OCI-LY7 (cell line): Measurements from ENCODE around the gene CCT8L2. TPM values are rescaled to one million over a fixed set of nuclear protein-coding genes. Genes with fewer than 3 reads are reported as not detected.
"Not testable (repeated sequence)": the region's sequence is repeated elsewhere in the genome, so short reads cannot be mapped to it uniquely, and the experiment has no call there.

Experiments
- BruUV-seq: library from RNA; stranded (reverse); fragments of 400-500 nt; replicated peaks from 2 replicates; lab custom pipeline; 2021; lab: Mats Ljungman, UMichigan
- CTCF ChIA-PET: fragments of 300-600 bp; sonication (Branson Sonifier 250); formaldehyde crosslinking; loops from one replicate; lab custom pipeline; 2022; ENCODE audit warnings: antibody characterized with exemption; ENCODE audit not compliant: unreplicated experiment; lab: Charles Lee
- POLR2A ChIA-PET: fragments of 300-600 bp; sonication (Branson Sonifier 250); formaldehyde crosslinking; loops from one replicate; lab custom pipeline; 2022; ENCODE audit warnings: antibody characterized with exemption; lab: Charles Lee
- DNase-seq: peaks from one replicate; pipeline ENCODE4 v3.0.0-alpha.2; 2015; ENCODE audit warnings: low spot score
- H2AFZ ChIP-seq: fragments of 200-600 bp; sonication (generic), shearing (Covaris generic); 2 replicates; pipeline ENCODE4 v1.6.1; 2014; ENCODE audit warnings: mild to moderate bottlenecking, antibody characterized with exemption, low read length, moderate library complexity
- H3K27ac ChIP-seq: fragments of 200-600 bp; sonication (generic); 2 replicates; pipeline ENCODE4 v1.5.1; 2014; ENCODE audit warnings: mixed run types, low read depth, mild to moderate bottlenecking, moderate library complexity, low read length, inconsistent platforms; ENCODE audit not compliant: poor library complexity, severe bottlenecking
- H3K36me3 ChIP-seq: fragments of 200-600 bp; sonication (generic); 2 replicates; pipeline ENCODE4 v1.6.1; 2014; ENCODE audit warnings: mild to moderate bottlenecking, antibody characterized with exemption, low read length, moderate library complexity, mixed read lengths; ENCODE audit not compliant: insufficient read depth
- H3K4me1 ChIP-seq: fragments of 200-600 bp; sonication (generic); 2 replicates; pipeline ENCODE4 v1.5.1; 2014; ENCODE audit warnings: mild to moderate bottlenecking, low read length; ENCODE audit not compliant: insufficient read depth, poor library complexity, severe bottlenecking
- H3K4me2 ChIP-seq: fragments of 200-600 bp; sonication (generic); 2 replicates; pipeline ENCODE4 v1.6.1; 2014; ENCODE audit warnings: mild to moderate bottlenecking, low read length
- H3K4me3 ChIP-seq: fragments of 200-600 bp; sonication (generic); 2 replicates; pipeline ENCODE4 v1.5.1; 2014; ENCODE audit warnings: mild to moderate bottlenecking, low read depth, low read length; ENCODE audit not compliant: poor library complexity, severe bottlenecking
- H3K79me2 ChIP-seq: fragments of 200-600 bp; sonication (generic); 2 replicates; pipeline ENCODE4 v1.6.1; 2016; ENCODE audit warnings: low read depth, mild to moderate bottlenecking, low read length, moderate library complexity, mixed read lengths; ENCODE audit not compliant: insufficient read depth
- H3K9me2 ChIP-seq: fragments of 200-600 bp; sonication (generic); 2 replicates; pipeline ENCODE4 v1.6.1; 2016; ENCODE audit warnings: mild to moderate bottlenecking, low read length, mixed read lengths; ENCODE audit not compliant: insufficient read depth
- H3K9me3 ChIP-seq: fragments of 200-600 bp; sonication (generic); 2 replicates; pipeline ENCODE4 v1.6.1; 2014; ENCODE audit warnings: mild to moderate bottlenecking, mixed run types, low read length, mixed read lengths
- H4K20me1 ChIP-seq: fragments of 200-600 bp; sonication (generic); 2 replicates; pipeline ENCODE4 v1.6.1; 2014; ENCODE audit warnings: mild to moderate bottlenecking, antibody characterized with exemption, low read length, moderate library complexity, mixed read lengths; ENCODE audit not compliant: insufficient read depth
- CTCF ChIP-seq: fragments of 200-600 bp; sonication (generic); conservative IDR thresholded peaks from 2 replicates; pipeline ENCODE4 v1.5.1; 2014; ENCODE audit warnings: mild to moderate bottlenecking, antibody characterized with exemption, low read length, moderate library complexity, mixed read lengths
- EZH2phosphoT487 ChIP-seq: fragments of 200-600 bp; sonication (generic); IDR thresholded peaks from 2 replicates; pipeline ENCODE4 v1.6.1; 2018; ENCODE audit warnings: low read depth, borderline replicate concordance, mild to moderate bottlenecking, mixed run types, antibody characterized with exemption, low read length, moderate library complexity, mixed read lengths
- intact Hi-C: fragments of 100-400 bp; cut with micrococcal nuclease; formaldehyde crosslinking; loops from one replicate; pipeline ENCODE4 v1.10.0; 2022; ENCODE audit not compliant: unreplicated experiment
- total RNA-seq, 2 experiments: library from RNA; depleted of rRNA in 1 of 2; stranded (reverse); fragments of >200 nt in 1 of 2; shearing (Covaris generic) in 1 of 2; gene quantifications; 2 replicates each; pipeline ENCODE4 v1.2.3, GENCODE V29; 2014 to 2022

CCT8L2 gene
- total RNA-seq, 2 experiments from 2014 or later: not detected

DNA sequence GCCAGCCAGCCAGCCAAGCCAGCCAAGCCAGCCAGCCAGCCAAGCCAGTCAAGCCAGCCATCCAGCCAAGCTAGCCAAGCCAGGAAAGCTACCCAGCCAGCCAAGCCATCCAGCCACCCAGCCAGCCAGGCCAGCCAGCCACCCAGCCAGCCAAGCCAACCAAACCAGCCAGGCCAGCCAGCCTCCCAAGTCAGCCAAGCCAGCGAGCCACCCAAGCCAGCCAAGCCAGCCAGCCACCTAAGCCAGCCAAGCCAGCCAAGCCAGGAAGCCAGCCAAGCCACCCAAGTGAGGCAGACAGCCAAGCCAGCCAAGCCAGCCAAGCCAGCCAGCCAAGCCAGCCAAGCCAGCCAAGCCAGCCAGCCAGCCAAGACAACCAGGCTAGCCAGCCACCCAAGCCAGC, 32.6 kb downstream of the CCT8L2 start:
- CTCF ChIA-PET, H4K20me1 ChIP-seq, H3K9me3 ChIP-seq, DNase-seq, H3K4me3 ChIP-seq, H3K4me2 ChIP-seq, intact Hi-C loops, H2AFZ ChIP-seq, H3K9me2 ChIP-seq, BruUV-seq, H3K4me1 ChIP-seq, H3K79me2 ChIP-seq, POLR2A ChIA-PET, H3K27ac ChIP-seq, H3K36me3 ChIP-seq: not testable (repeated sequence)

DNA sequence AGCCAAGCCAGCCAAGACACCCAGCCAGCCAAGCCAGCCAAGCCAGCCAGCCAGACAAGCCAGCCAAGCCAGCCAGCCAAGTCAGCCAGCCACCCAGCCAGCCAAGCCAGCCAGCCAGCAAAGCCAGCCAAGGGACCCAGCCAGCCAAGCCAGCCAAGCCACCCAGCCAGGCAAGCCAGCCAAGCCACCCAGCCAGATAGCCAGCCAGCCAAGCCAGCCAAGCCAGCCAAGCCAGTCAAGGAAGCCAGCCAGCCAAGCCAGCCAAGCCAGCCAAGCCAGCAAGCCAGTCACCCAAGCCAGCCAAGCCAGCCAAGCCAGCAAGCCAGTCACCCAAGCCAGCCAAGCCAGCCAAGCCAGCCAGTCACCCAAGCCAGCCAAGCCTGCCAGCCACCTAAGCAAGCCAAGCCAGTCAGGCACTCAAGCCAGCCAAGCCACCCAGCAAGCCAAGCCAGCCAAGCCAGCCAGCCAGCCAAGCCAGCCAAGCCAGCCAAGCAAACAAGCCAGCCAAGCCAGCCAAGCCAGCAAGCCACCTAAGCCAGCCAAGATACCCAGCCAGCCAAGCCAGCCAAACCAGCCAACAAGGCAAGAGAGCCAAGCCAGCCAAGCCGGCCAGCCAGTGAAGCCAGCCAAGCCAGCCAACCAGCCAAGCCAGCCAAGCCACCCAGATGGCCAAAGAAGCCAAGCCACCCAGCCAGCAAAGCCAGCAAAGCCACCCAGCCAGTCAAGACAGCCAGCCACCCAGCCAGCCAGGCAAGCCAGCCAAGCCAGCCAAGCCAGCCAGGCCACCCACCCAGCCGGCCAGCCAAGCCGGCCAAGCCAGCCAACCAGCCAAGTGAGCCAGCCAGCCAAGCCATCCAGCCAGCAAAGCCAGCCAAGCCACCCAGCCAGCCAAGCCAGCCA, 33.3 kb downstream of the CCT8L2 start:
- no peak for DNase-seq
- POLR2A ChIA-PET: no interaction called here
- Histone ChIP-seq H3K4me1 (no peaks in the 10 kb centered on the region), H3K4me3 (no peak overlapping the region), H3K9me3 (no peaks in the 10 kb centered on the region), H3K79me2 (no peaks in the 10 kb centered on the region), H3K27ac (no peak overlapping the region), H3K36me3 (no peaks in the 10 kb centered on the region), H3K9me2 (no peaks in the 10 kb centered on the region), H3K4me2 (no peak overlapping the region), H4K20me1 (no peaks in the 10 kb centered on the region), H2AFZ (no peak overlapping the region)
- BruUV-seq: no TSS peak
- TF ChIP-seq CTCF (no peak), EZH2phosphoT487 (no peak)
- CTCF ChIA-PET: no interaction called here
- intact Hi-C loops: no loop called here

DNA sequence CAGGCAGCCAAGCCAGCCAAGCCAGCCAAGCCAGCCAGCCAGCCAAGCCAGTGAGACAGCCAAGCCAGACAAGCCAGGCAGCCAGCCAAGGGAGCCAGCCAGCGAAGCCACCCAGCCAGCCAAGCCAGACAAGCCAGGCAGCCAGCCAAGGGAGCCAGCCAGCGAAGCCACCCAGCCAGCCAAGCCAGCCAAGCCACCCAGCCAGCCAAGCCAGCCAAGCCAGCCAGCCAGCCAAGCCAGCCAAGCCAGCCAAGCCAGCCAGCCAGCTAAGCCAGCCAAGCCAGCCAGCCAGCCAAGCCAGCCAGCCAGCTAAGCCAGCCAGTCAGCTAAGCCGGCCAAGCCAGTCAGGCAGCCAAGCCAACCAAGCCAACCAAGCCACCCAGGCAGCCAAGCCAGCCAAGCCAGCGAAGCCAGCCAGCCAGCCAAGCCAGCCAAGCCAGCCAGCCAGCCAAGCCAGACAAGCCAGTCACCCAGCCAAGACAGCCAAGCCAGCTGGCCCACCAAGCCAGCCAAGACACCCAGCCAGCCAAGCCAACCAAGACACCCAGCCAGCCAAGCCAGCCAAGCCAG, 34.1 kb downstream of the CCT8L2 start:
- H3K4me1 ChIP-seq, BruUV-seq, H3K9me2 ChIP-seq, H2AFZ ChIP-seq, H3K79me2 ChIP-seq, H3K36me3 ChIP-seq, H3K9me3 ChIP-seq, DNase-seq, intact Hi-C loops, POLR2A ChIA-PET, H3K4me3 ChIP-seq, CTCF ChIA-PET, H3K4me2 ChIP-seq, H3K27ac ChIP-seq, H4K20me1 ChIP-seq: not testable (repeated sequence)

GRCh38 chr22:16557511-16557910, 35.1 kb downstream of the CCT8L2 start:
- H3K79me2 ChIP-seq, H3K4me3 ChIP-seq, H3K4me1 ChIP-seq, H2AFZ ChIP-seq, H3K36me3 ChIP-seq, CTCF ChIA-PET, H4K20me1 ChIP-seq, H3K9me2 ChIP-seq, H3K9me3 ChIP-seq, POLR2A ChIA-PET, DNase-seq, H3K4me2 ChIP-seq, intact Hi-C loops, BruUV-seq, H3K27ac ChIP-seq: not testable (repeated sequence)

- H3K4me3 ChIP-seq, H2AFZ ChIP-seq, intact Hi-C loops, H3K79me2 ChIP-seq, H3K36me3 ChIP-seq, H3K4me2 ChIP-seq, H3K4me1 ChIP-seq, H3K9me2 ChIP-seq, BruUV-seq, CTCF ChIA-PET, H3K9me3 ChIP-seq, H4K20me1 ChIP-seq, POLR2A ChIA-PET, DNase-seq, H3K27ac ChIP-seq: not testable (repeated sequence)
Measured at GRCh38 chr22:16555077-16555994, 37.3 kb downstream of the CCT8L2 start.
